Endothelial cell of umbilical vein (primary cell): ENCODE data around the gene GNA12. TPM values are rescaled to one million over a fixed set of nuclear protein-coding genes. Genes with fewer than 3 reads are reported as not detected.
A peak's percentile ranks its signal among the peaks of the same experiment; 100 is the strongest.

Experiments
- BruUV-seq: library from RNA; stranded (reverse); fragments of 400-500 nt; replicated peaks from 2 replicates; lab custom pipeline; 2021; lab: Mats Ljungman, UMichigan
- CTCF ChIA-PET: fragments of 300-600, 350-600 bp; sonication (Branson Sonifier 250); formaldehyde crosslinking; loops from one replicate; lab custom pipeline; 2021; ENCODE audit warnings: antibody characterized with exemption, inconsistent platforms; lab: Charles Lee
- POLR2A ChIA-PET: fragments of 300-600, 350-600 bp; sonication (Branson Sonifier 250); formaldehyde crosslinking; loops from one replicate; lab custom pipeline; 2021; ENCODE audit warnings: antibody characterized with exemption, inconsistent platforms; lab: Charles Lee
- DNase-seq: peaks from one replicate; pipeline ENCODE4 v3.0.0-alpha.2; 2011; ENCODE audit warnings: low read depth, low spot score
- FAIRE-seq: peaks from 2 replicates; lab custom pipeline; 2011; peaks lifted over from hg19 to GRCh38; lab: Jason Lieb, UNC
- H2AFZ ChIP-seq: 2 replicates; pipeline ENCODE4 v1.6.0; 2012; ENCODE audit warnings: low read depth, low read length, control low read depth, inconsistent platforms
- H3K27ac ChIP-seq: 2 replicates; pipeline ENCODE4 v1.5.1; 2011; ENCODE audit warnings: low read depth, mild to moderate bottlenecking, control low read depth, low read length, moderate library complexity; ENCODE audit not compliant: insufficient read depth
- H3K27me3 ChIP-seq, 2 experiments: 2 replicates each; pipeline versions ENCODE4 v1.6.0 to v1.6.1; 2011; ENCODE audit warnings: low read length in 2 of 2, mixed read lengths in 1 of 2; ENCODE audit not compliant: control insufficient read depth in 2 of 2, insufficient read depth in 2 of 2
- H3K36me3 ChIP-seq, 2 experiments: 2 replicates in 1 of 2; 3 replicates in 1 of 2; pipeline ENCODE4 v1.5.1; 2011; ENCODE audit warnings: low read length in 2 of 2, mild to moderate bottlenecking in 1 of 2, moderate library complexity in 1 of 2; ENCODE audit not compliant: control insufficient read depth in 2 of 2, insufficient read depth in 2 of 2; ENCODE audit errors: extremely low read depth in 1 of 2
- H3K4me1 ChIP-seq: 3 replicates; pipeline ENCODE4 v1.5.1; 2011; ENCODE audit warnings: mild to moderate bottlenecking, low read length; ENCODE audit not compliant: control insufficient read depth, insufficient read depth; ENCODE audit errors: extremely low read depth
- H3K4me2 ChIP-seq: 2 replicates; pipeline ENCODE4 v1.6.1; 2011; ENCODE audit warnings: low read length, control low read depth, mixed read lengths; ENCODE audit not compliant: insufficient read depth
- H3K4me3 ChIP-seq, 3 experiments: fragments of 200-600 bp in 1 of 3; sonication (generic), shearing (Covaris generic) in 1 of 3; replicated peaks in 1 of 3; 2 replicates each; pipeline ENCODE4 v1.5.1; 2011 to 2016; ENCODE audit warnings: control low read depth in 3 of 3, low read length in 3 of 3, mild to moderate bottlenecking in 2 of 3, inconsistent platforms in 1 of 3, low read depth in 1 of 3, moderate library complexity in 1 of 3; ENCODE audit not compliant: insufficient read depth in 1 of 3
- H3K79me2 ChIP-seq: 2 replicates; pipeline ENCODE4 v1.6.0; 2012; ENCODE audit warnings: low read length, inconsistent platforms; ENCODE audit not compliant: control insufficient read depth, insufficient read depth
- H3K9ac ChIP-seq: replicated peaks from 2 replicates; pipeline ENCODE3; 2011; ENCODE audit warnings: low read length, control low read depth; ENCODE audit not compliant: insufficient read depth; ENCODE audit errors: extremely low read depth
- H3K9me1 ChIP-seq: replicated peaks from 3 replicates; pipeline ENCODE4 v1.6.0; 2011; ENCODE audit warnings: mild to moderate bottlenecking, low read length; ENCODE audit not compliant: control insufficient read depth, insufficient read depth; ENCODE audit errors: extremely low read depth
- H3K9me3 ChIP-seq: replicated peaks from 2 replicates; pipeline ENCODE4 v1.5.1; 2012; ENCODE audit warnings: low read length, inconsistent platforms; ENCODE audit not compliant: control insufficient read depth, insufficient read depth
- H4K20me1 ChIP-seq: replicated peaks from 2 replicates; pipeline ENCODE3; 2011; ENCODE audit warnings: mild to moderate bottlenecking, low read length; ENCODE audit not compliant: control insufficient read depth, insufficient read depth; ENCODE audit errors: extremely low read depth
- EZH2 ChIP-seq: IDR thresholded peaks from 2 replicates; pipeline ENCODE4 v1.6.1; 2012; ENCODE audit warnings: borderline replicate concordance, low read depth, mild to moderate bottlenecking, moderate library complexity, low read length, inconsistent platforms; ENCODE audit not compliant: severe bottlenecking
- FOS ChIP-seq: IDR thresholded peaks from 2 replicates; pipeline ENCODE4 v1.6.1; 2011; ENCODE audit warnings: mild to moderate bottlenecking, low read length, moderate library complexity, borderline replicate concordance; ENCODE audit not compliant: insufficient read depth
- GATA2 ChIP-seq: IDR thresholded peaks from 2 replicates; pipeline ENCODE4 v1.7.0; 2011; ENCODE audit warnings: low read depth, mild to moderate bottlenecking, moderate library complexity, mixed read lengths, low read length; ENCODE audit not compliant: insufficient read length, insufficient read depth
- JUN ChIP-seq: IDR thresholded peaks from 2 replicates; pipeline ENCODE4 v1.6.1; 2011; ENCODE audit warnings: borderline replicate concordance, low read depth; ENCODE audit not compliant: insufficient read length, insufficient read depth
- MYC ChIP-seq: IDR thresholded peaks from one replicate; pipeline ENCODE4 v1.6.1; 2011; ENCODE audit warnings: mild to moderate bottlenecking, low read depth, low read length
- POLR2A ChIP-seq: IDR thresholded peaks from 2 replicates; pipeline ENCODE4 v1.6.1; 2012; ENCODE audit warnings: low read depth, mild to moderate bottlenecking, control low read depth, low read length
- POLR2AphosphoS5 ChIP-seq: IDR thresholded peaks from 2 replicates; pipeline ENCODE4 v1.6.1; 2012; ENCODE audit warnings: low read depth, mild to moderate bottlenecking, control low read depth, low read length, moderate library complexity; ENCODE audit not compliant: insufficient read depth
- dilution Hi-C: fragments of 300-500 bp; cut with MboI; formaldehyde crosslinking; loops from one replicate; pipeline ENCODE4 v1.15.0; 2019; ENCODE audit warnings: low sequenced_read_pairs; ENCODE audit not compliant: extremely low pct_ligation_motif_present
- intact Hi-C: fragments of 100-400 bp; cut with micrococcal nuclease; formaldehyde crosslinking; loops from one replicate; pipeline ENCODE4 v1.10.0; 2022
- polyA plus RNA-seq, 4 experiments: library from polyadenylated mRNA; depleted of rRNA in 3 of 4; stranded (reverse) in 3 of 4; unstranded in 1 of 4; fragments of >200 nt; gene quantifications; 2 replicates each; pipeline versions ENCODE4 v1.2.1 to v1.2.3, GENCODE V29; 2011 to 2012; ENCODE audit warnings: missing spikeins in 1 of 4
- total RNA-seq: library from RNA; stranded (reverse); gene quantifications from 2 replicates; pipeline ENCODE4 v1.2.3, GENCODE V29; 2021
- TF ChIP-seq, protein P1 (sequence below): IDR thresholded peaks from 2 replicates; pipeline ENCODE4 v1.6.1; 2011; ENCODE audit not compliant: insufficient read depth, insufficient read length
- TF ChIP-seq, protein P2 (sequence below), 2 donors: IDR thresholded peaks; 1 replicate in 1 of 2; 2 replicates in 1 of 2; pipeline ENCODE4 v1.5.1; 2011; ENCODE audit warnings: low read length in 2 of 2, mild to moderate bottlenecking in 2 of 2, moderate library complexity in 2 of 2, control low read depth in 1 of 2, inconsistent platforms in 1 of 2, low read depth in 1 of 2; ENCODE audit not compliant: insufficient read depth in 1 of 2; ENCODE audit errors: extremely low read depth in 1 of 2

The GNA12 gene
- total and polyA plus RNA-seq, 2 donors (not counting 3 experiments of a cell fraction or from before 2014, with no cell fraction given), result 63.0 to 75.1 TPM

DNA sequence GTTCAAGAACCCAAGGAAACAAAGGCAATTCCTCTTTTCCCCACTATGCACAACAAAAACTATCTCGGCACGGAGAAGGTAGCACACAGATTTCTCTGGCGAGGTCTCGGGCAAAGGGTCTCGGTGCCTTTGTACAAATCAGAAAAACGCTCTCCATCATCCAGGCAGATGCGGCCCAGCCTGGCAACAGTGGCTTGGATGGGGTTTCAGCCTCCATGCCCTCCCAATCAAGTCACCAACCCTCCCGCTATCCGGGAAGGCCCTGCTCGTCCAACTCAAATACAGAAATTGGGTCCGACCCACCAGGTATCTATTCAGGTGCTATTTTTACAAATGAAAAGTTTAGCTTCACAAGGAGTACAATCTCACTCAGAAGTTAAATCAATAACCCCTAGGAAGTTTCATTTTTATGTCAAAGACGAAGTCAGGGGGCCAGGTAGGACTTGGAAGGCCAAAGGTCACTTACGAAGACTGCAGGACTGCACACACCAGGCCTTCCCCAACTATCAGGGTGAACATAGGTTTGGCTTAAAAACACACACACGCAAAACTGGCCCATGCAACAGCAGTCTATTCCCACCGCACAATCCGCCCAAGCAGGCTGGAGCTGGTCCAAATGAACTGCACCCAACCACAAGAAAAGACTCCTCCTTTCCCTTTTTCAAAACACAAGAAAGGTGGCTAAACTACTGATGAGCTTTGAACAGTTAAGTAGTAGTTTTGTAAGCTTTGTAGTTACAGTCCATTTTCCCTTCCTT, 43.0 kb downstream of the GNA12 start:
- ChIA-PET CTCF (interaction anchor here (0.9 to 2.0 kb wide), 4 partner anchors 16 to 63 kb away, joined by 3 to 5 read pairs (median 4); no protein-coding TSS in a partner anchor), POLR2A (no interaction called here)
- H3K4me1 ChIP-seq, result peaks cover 31% of the 10 kb centered on the region
- no TSS peak for BruUV-seq
- no peaks in the 10 kb centered on the region for H3K9me3 ChIP-seq
- H3K79me2 ChIP-seq, result peaks cover 62% of the 10 kb centered on the region
- FAIRE-seq, result peak; percentile 76
- no peak for TF ChIP-seq JUN
- no peak for TF ChIP-seq EZH2
- TF ChIP-seq FOS, result no peak
- TF ChIP-seq MYC, result no peak
- TF ChIP-seq, protein P1, sequence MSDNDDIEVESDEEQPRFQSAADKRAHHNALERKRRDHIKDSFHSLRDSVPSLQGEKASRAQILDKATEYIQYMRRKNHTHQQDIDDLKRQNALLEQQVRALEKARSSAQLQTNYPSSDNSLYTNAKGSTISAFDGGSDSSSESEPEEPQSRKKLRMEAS, result no peak
- TF ChIP-seq GATA2, result no peak
- TF ChIP-seq, protein P2, sequence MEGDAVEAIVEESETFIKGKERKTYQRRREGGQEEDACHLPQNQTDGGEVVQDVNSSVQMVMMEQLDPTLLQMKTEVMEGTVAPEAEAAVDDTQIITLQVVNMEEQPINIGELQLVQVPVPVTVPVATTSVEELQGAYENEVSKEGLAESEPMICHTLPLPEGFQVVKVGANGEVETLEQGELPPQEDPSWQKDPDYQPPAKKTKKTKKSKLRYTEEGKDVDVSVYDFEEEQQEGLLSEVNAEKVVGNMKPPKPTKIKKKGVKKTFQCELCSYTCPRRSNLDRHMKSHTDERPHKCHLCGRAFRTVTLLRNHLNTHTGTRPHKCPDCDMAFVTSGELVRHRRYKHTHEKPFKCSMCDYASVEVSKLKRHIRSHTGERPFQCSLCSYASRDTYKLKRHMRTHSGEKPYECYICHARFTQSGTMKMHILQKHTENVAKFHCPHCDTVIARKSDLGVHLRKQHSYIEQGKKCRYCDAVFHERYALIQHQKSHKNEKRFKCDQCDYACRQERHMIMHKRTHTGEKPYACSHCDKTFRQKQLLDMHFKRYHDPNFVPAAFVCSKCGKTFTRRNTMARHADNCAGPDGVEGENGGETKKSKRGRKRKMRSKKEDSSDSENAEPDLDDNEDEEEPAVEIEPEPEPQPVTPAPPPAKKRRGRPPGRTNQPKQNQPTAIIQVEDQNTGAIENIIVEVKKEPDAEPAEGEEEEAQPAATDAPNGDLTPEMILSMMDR (IDR thresholded peaks at IDR 0.05; ENCODE audit: extremely low read depth in 1 of 2, insufficient read depth in 1 of 2, low read depth in 1 of 2, low read length in 2 of 2), result no peak
- no peak for TF ChIP-seq POLR2A
- no peak for TF ChIP-seq POLR2AphosphoS5
- intact Hi-C loops (no loop called here), dilution Hi-C loops (no loop called here)
- H3K36me3 ChIP-seq, result no peaks in the 10 kb centered on the region
- H3K4me3 ChIP-seq, result no peak overlapping the region
- DNase-seq, result no peak
- no peak overlapping the region for H3K9ac ChIP-seq
- H3K27me3 ChIP-seq, result no peaks in the 10 kb centered on the region
- H4K20me1 ChIP-seq, result peaks cover 10% of the 10 kb centered on the region
- no peaks in the 10 kb centered on the region for H3K9me1 ChIP-seq
- no peak overlapping the region for H3K4me2 ChIP-seq
- no peak overlapping the region for H2AFZ ChIP-seq
- H3K27ac ChIP-seq, result no peak overlapping the region
